GM19193 (cell line): ENCODE measurements around the gene C2.

Source experiments
- POLR2A ChIP-seq: IDR thresholded peaks from 4 replicates; pipeline ENCODE4 v1.6.1; 2011; ENCODE audit not compliant: insufficient read depth, insufficient read length; ENCODE audit errors: extremely low read depth

C2 gene

DNA sequence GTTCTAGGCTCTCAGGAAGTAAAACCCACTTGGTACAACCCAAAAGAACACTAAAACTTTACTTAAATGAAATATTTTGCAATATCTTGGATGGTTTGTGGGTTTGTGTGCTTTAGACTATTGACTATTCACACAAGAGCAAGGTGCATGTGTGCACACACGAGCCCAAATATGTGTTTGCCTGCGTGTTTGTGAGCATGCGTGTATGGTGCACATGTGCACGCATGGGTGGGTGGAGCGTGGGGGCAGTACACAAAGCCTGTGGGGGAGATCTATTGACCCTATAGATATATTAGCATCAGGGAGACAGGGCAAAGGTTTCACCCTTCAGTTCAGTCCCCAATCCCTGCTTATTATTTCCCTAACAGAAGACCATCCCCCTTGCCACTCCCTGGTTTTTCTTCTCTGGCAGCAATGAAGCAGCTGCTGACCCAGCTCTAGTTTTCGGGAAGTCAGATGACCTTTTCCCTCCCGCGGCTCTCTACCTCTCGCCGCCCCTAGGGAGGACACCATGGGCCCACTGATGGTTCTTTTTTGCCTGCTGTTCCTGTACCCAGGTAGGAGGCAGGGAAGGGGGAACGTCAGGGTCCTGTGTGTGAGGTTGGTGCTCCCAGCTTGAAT is at the start of gene C2:
C2 (plus strand) TSS at position 476 of the 621 bp plus-strand sequence; CDS start at position 512, 36 bp downstream.
- TF ChIP-seq POLR2A: no peak

DNA sequence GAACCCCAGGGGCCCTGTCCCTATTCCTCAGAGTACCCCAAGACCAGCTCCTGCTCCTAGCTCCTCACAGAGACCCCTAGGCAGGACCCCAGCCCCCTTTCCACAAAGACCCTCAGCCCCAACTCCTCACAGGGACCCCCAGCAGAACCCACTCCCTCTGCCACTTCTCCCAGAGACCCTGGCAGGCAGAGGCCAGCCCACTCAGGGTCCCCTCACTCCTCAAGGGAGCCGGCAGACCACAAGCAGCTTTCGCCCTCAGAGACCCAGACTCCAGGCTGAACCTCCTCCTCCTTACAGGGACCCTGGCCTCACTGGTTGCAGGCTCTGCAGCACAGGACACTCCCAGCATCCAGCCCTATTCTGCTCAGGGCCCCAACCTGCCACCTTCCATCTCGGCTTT is 49.3 kb upstream of the C2 start:
- TF ChIP-seq POLR2A: no peak

DNA sequence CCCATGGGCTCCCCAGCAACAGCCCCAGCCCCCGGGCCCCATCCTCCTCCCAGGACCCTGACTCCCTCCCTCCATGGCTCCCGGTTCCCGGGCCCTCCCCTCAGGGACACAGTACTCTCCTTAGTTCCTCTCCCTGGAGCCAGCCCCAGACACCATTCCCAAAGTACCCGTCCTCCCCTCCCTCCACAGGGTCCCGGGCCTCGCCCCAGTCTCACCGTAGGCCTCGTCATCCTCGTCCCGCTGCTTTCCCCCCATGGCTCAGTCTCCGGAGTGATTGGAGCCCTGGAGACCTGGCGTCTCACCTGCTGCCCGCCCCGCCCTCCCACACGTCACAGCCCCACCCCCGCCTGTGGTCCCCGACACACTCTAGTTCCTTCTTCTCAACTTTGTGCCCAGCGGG is 48.8 kb upstream of the C2 start, which contains the start of gene SLC44A4:
SLC44A4 (minus strand) TSS at position 272 of the 400 bp plus-strand sequence; CDS start at position 255, 17 bp downstream.
- TF ChIP-seq POLR2A: no peak

DNA sequence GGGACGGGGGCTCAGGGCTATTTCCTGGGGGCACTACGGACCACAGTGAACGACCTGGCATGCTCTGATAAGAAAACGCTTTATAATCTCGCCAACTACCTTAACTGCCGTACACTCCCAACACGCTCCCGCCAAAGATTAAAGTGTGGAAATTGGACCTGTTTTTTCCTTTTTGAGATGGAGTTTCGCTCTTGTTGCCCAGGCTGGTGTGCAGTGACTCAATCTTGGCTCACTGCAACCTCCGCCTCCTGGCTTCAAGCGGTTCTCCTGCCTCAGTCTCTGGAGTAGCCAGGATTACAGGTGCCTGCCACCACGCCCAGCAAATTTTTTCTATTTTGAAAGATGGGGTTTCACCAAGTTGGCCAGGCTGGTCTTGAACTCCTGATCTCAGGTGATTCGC is 48.4 kb upstream of the C2 start:
- no peak for TF ChIP-seq POLR2A

DNA sequence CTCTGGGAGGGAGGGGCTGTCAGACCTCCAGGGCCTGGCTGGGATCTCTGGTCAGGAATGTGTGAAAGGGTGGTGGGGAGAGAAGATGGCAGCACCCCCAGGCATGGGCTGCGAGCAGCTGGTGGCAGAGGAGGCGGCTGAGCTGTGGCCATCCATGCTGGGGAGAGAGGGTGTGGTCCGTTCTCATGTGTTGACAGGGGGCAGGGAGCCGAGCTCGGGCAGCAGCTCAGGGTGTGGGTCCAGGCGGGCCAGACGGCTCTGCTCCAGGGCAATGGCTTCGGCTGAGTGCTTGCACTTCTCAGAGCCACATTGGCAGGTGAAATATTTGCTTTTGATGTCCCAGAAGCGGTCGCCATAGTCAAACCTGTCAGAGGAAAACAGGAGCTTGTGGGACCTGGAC is 47.6 kb upstream of the C2 start:
- TF ChIP-seq POLR2A: no peak

DNA sequence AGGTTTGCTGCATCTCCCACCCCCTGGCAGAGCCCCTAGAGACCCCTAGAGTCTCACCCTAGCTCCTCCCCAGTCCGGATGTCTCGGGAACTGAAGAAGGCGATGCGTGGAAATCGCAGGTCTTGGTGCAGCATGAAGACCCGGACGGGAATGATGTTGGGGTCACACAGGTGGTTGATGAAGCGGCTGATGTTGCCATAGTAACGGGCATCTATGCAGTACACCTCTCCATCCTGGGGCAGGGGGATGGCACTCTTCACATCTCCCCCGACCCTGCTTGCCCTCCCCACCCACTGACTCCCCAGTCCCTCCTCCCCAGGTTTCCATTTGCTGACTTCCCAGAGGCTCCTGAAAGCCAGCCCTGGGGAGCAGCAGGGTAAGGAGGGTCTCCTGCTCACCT is 46.9 kb upstream of the C2 start:
- TF ChIP-seq POLR2A: no peak

DNA sequence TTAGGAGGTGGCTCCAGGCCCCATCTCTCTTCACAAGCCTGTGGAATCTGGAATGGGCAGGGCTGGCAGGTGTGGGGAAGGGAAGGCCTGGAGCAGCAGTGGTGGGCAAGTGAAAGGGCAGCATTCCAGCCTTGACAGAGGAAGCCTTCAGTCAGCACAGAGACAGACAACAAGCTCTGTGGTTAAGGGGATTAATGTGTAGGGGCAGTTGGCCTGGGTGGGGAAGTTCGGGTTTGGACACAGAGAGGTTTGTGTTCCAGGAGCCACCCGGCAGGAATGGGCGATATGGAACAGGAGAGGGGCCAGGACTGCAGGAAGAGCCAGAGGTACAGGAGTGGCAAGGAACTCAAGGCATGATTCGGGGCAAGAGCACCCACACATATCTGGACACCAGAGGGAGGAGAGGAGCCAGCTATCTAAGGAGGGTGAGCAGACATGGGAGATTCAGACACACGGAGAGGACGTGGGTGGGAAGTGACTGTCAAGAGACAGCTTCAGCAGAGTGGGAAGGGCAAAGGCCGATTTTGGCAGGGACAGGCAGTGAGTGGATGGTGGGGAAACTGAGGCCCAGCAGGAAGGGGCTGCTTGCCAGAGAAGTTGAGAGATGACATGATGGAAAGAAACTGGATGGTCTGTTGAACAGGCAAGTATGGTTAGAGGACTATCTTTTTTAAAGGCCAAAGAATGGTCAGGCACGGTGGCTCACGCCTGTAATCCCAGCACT is 46.2 kb upstream of the C2 start:
- TF ChIP-seq POLR2A: no peak

DNA sequence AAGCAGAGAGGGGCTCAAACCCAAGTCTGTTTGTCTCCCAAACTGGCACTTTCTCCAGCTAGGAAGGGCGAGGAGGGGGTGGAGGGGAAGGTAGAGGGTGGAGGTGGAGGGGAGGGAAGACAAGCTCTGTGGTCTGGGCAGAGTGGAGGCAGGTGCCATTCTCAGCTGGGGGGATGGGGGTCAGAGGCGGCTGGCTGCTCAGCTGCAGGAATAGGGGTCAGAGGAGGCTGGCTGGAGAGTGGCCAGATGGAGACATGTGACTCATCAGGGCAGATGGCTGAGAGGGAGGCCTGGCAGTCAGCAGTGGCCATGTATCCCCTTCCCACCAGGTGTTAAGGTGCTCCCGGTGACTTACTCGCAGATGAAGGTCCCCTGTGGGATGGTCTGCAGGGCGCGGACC is 45.2 kb upstream of the C2 start:
- no peak for TF ChIP-seq POLR2A

DNA sequence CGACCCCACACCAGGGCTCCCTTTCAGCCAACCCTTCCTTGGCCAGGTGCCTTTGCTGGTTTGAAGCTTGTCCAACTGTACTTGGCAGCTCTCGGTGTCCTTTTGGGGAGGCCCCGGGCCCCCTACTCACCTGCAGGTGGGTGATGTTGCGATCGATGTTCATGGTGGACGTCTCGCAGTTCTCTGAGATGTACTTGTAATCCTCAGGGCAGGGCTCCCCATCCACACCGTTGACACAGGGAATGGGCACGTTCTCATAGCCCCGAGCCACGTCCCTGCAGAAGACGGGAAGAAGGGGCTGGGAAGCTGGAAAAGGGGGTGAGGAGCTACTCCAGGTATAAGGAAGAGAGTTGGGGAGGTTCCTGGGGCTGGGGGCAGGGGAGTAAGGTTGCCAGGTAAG is 43.8 kb upstream of the C2 start:
- no peak for TF ChIP-seq POLR2A

DNA sequence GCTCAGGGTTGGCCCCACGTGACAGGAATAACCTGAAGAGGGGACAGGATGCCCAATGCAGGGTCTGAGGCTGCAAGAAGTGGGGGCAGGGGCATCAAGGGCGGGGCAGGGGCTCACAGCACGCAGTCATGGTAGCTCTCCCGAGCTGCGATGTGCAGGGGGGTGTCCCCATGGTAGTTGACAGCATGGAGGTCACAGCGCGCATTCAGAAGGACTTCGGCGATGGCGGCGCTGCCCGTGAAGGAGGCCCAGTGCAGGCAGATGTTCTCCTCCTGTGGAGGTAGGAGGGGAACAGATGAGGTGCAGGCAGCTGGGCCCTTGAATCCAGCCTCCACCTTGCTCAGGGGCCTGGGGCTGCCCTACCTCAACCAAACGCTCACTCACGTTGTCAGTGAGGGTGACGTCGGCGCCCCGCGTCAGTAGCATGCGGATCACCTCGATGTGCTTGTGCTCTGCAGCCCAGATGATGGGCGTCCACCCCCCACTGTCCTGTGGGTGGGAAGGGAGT is 42.9 kb upstream of the C2 start:
- no peak for TF ChIP-seq POLR2A

DNA sequence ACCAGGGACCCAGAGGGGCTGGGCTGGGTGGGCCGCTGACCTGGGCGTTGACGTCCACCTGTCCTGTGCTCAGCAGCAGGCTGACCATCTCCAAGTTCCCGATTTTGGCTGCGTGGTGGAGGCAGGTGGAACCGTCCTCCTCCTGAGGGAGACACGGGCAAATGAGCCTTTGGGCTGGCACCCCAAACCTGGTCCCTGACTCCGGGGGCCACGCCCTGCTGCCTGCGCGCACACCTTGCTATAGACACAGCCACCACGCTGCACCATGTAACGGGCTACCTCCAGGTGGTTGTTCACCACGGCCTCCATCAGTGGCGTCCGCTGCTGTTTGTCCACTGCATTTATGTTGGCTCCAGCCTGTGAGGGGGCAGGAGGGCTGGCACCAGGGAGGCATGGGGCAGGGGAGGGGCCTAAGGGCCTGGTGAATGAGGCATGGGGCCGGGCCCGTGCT is 41.0 kb upstream of the C2 start:
- TF ChIP-seq POLR2A: no peak

DNA sequence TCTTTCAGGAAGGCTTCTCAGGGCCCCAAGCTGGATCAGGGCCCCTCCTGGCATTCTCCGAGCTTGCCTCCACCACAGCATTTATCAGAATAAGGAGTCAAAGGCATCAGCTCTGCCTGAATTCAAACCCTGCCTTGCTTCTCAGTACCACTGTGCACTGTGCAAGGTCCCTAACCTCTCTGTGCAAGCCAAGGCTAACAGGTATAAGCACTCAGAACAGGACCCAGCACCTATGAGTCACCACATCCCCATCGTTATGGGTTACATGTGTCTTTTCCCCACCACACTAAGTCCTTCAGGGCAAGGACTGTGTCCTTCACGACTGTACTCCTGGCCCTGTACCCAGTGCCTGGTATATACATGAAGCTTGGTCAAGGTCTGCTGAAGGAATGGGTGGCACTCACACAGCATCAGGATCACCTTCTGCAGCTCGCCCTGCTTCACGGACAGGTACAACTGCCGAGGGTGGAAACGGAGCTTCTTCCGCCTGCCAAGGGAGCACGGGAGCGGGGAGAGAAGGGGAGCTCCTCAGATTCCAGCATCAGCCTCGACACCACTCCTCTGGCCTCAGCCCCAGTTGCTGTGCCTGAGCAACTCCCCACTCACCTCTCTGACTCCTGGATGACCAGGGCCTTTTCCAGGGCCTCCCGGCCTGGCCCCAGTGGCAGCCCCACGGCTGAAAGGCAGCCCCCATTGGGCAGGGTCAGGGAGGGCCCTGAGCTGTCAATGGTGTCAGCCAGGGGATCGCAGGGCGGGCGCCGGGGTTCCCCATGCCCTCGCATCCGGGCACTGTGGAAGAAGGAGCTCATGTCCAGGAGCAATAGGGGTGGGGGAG is 40.1 kb upstream of the C2 start:
- TF ChIP-seq POLR2A: no peak

DNA sequence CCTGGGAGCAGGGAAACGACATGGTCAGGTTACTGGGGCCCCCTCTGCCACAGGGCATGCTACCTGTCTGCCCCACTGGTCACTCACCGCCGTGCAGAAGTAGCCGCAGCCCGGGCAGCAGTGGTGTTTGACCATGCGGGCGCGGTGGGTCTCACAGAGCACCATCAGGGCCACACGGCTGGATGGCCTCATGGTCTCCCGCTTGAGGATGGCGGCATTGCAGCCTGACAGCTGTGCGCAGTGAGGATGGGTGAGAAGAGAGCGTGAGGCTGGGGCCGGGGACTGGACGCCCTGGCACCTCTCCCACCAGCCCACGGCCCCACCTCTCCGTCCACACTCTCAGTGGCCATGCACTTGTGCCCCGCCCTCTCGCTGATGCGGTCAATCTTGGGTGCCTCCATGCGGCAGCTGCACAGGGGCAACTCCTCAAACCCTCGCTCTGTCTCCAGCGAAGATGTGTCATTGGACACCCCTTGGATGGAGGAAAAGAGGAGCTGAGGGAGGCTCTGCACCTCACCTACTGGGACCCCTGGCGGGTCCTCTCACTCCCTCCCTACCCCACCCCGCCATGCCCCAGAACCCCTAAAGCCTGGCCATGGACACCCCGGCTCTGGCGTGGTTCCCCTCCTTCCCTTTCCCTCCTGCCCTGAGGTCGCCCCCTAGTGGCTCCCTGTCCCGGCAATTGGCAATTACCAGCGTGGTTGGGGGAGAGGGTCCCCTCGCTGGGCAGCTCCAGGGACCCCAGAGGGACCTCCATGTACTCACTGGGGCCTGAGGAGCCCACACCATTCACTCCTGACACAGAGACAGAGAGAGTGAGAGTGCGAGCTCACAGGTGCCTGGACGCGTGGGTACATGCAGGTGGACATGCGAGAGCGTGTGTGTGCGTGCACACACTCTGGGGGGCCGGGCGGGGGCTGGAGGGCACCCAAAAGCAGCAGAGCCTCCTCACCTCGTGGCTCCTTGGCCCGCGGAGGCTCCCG is 39.0 kb upstream of the C2 start:
- TF ChIP-seq POLR2A: no peak

DNA sequence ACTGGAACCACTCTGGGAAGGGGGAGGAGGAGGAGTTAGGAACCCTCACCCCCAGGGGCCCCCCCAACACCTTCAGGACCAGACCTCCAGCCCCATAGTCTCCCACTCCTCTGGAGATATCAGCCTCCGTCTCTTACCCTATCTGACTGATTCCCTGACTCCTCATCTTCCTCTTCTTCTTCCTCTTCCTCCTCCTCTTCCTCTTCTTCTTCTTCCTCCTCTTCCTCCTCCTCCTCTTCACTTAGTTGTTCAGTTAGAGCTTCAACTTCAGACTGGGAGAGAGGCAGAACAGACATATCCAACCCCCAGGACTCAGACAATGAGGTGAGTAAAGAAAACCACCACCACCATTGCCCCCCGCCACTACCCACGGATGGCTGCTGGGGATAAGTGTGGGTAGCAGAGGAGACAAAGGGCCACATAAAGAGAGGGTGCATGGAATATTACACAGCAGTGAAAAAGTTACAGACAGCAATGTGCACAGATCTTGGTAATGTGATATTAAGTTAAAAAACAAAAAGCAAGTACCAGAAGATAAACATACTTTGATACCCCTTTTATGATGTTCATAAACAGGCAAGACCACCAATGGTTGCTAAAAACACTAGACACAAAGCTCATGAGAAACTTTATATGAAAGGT is 38.1 kb upstream of the C2 start:
- TF ChIP-seq POLR2A: no peak

DNA sequence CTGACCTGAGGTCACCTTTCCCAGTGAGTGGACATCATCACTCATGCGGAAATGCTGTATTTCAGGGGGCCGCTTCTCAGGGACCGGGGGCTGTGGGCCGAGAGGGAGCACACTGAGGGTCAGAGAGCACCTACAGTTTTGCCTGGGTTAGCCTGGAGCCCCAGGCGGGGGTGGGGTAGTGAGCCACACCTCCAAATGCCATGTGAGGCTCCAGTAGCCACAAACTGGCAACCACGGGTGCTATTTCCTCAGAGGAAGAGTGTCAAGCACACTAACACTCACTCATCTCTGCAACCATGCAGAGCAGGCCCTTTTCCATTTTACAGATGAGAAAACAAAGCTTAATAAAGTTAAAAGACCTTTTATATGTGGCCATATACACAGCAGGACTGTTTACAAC is 34.7 kb upstream of the C2 start:
- no peak for TF ChIP-seq POLR2A

DNA sequence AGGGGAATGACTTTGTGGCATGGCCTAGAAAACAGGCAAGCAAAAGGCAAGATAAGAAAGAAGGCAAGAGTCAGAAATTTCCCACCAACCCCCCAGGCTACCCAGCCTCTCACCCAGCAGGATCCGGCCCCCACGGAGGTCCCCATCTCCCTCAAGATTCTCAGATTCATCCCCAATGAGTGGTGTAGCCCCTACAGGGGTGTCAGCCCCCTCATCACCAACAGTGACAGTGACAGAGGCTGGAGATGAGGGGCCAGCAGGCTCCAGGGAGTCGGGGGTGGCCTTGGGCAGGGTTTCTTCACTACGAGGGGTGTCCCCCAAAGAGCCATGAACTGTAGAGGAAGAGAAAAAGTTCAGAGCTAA is 31.0 kb upstream of the C2 start:
- TF ChIP-seq POLR2A: no peak
